CD4-positive, alpha-beta T cell (primary cell): ENCODE measurements around the gene SH3TC2. TPM values are rescaled to one million over a fixed set of nuclear protein-coding genes. Genes with fewer than 3 reads are reported as not detected.

Source experiments
- ATAC-seq: fragments of 200-7000 bp; cut with Tn5 transposase; one replicate; pipeline ENCODE4 v1.10.0; 2022; ENCODE audit warnings: mild to moderate bottlenecking; ENCODE audit not compliant: poor library complexity
- CTCF ChIA-PET: fragments of 350-600 bp; sonication (Branson Sonifier 250); formaldehyde crosslinking; loops from one replicate; lab custom pipeline; 2021; ENCODE audit warnings: antibody characterized with exemption, inconsistent platforms; lab: Charles Lee
- POLR2A ChIA-PET: fragments of 350-600 bp; sonication (Branson Sonifier 250); formaldehyde crosslinking; loops from one replicate; lab custom pipeline; 2021; ENCODE audit warnings: antibody characterized with exemption, inconsistent platforms; lab: Charles Lee
- DNase-seq, 14 experiments: peaks; one replicate each; pipeline ENCODE4 v3.0.0-alpha.2; 2013 to 2020; ENCODE audit warnings: mixed read lengths in 2 of 14
- H3K27ac ChIP-seq, 2 donors: one replicate each; pipeline versions ENCODE4 v1.5.1 to v1.7.0; 2013; ENCODE audit warnings: low read length in 2 of 2, low read depth in 1 of 2, mild to moderate bottlenecking in 1 of 2
- H3K27me3 ChIP-seq, 2 experiments: 1 replicate in 1 of 2; 2 replicates in 1 of 2; pipeline versions ENCODE4 v1.6.1 to v1.7.0; 2013; ENCODE audit warnings: low read length in 2 of 2, control low read depth in 1 of 2, mild to moderate bottlenecking in 1 of 2, moderate library complexity in 1 of 2; ENCODE audit not compliant: insufficient read depth in 2 of 2, control insufficient read depth in 1 of 2
- H3K36me3 ChIP-seq: one replicate; pipeline ENCODE4 v1.6.1; 2013; ENCODE audit warnings: low read length, control low read depth; ENCODE audit not compliant: insufficient read depth
- H3K4me1 ChIP-seq: one replicate; pipeline ENCODE4 v1.6.1; 2013; ENCODE audit warnings: low read length, control low read depth; ENCODE audit not compliant: insufficient read depth
- H3K4me3 ChIP-seq: one replicate; pipeline ENCODE4 v1.5.1; 2013; ENCODE audit warnings: mild to moderate bottlenecking, low read length, moderate library complexity
- H3K9me3 ChIP-seq, 2 experiments: 1 replicate in 1 of 2; 2 replicates in 1 of 2; pipeline versions ENCODE4 v1.6.1 to v1.7.0; 2013; ENCODE audit warnings: low read length in 2 of 2, mild to moderate bottlenecking in 2 of 2, control low read depth in 1 of 2, moderate library complexity in 1 of 2; ENCODE audit not compliant: control insufficient read depth in 1 of 2, insufficient read depth in 1 of 2
- H3K27ac Mint-ChIP-seq: one replicate; pipeline ENCODE4 v1.8.0; 2020; ENCODE audit warnings: mixed read lengths
- H3K27me3 Mint-ChIP-seq: one replicate; pipeline ENCODE4 v1.8.0; 2021; ENCODE audit warnings: mixed read lengths
- H3K36me3 Mint-ChIP-seq: one replicate; pipeline ENCODE4 v1.8.0; 2021; ENCODE audit warnings: low read depth, mixed read lengths
- H3K4me1 Mint-ChIP-seq: one replicate; pipeline ENCODE4 v1.8.0; 2021; ENCODE audit warnings: low read depth, mixed read lengths
- H3K4me3 Mint-ChIP-seq: one replicate; pipeline ENCODE4 v1.8.0; 2020; ENCODE audit warnings: mild to moderate bottlenecking, mixed read lengths
- H3K9me3 Mint-ChIP-seq: one replicate; pipeline ENCODE4 v1.8.0; 2020; ENCODE audit warnings: mixed read lengths
- CTCF ChIP-seq: fragments of 200-600 bp; IDR thresholded peaks from one replicate; pipeline ENCODE4 v1.8.0; 2022; ENCODE audit warnings: antibody characterized with exemption, mild to moderate bottlenecking
- intact Hi-C, 2 experiments: fragments of 100-400 bp; cut with DNase I in 1 of 2; cut with micrococcal nuclease in 1 of 2; formaldehyde crosslinking; loops; one replicate each; pipeline versions ENCODE4 v1.15.1 to v1.9.0; 2023 to 2025; cut with DNase I, micrococcal nuclease
- total RNA-seq, 174 experiments: library from RNA in 2 of 174; stranded (reverse) in 2 of 174; gene quantifications; one replicate each; pipeline ENCODE4 v1.2.3 and lab custom pipeline; 2021 to 2026

SH3TC2 gene
- total RNA-seq, 2 experiments from 2014 or later = not detected

DNA sequence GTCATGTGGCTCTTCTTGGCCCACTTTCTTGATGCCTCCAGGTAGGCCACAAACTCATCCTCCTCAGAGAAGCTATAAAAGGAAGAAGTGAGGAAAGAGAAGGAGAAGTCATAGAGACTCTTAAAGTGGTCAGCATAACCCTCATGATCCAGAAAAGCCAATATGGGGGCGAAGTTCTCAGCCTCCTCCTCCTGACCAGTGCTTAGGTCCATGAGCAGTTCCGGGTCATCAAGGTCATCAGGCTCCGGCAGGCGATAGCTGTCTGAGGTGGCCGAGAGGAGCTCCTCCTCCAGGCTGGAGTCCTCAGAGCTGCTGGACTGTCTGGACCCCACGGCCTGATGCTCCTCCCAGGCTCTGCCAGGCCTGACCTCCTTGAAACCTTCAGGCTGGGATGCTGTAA lies 34.7 kb downstream of the SH3TC2 start:
- Mint-ChIP-seq H3K9me3 (no peaks in the 10 kb centered on the region), H3K4me1 (no peaks in the 10 kb centered on the region), H3K27me3 (no peaks in the 10 kb centered on the region), H3K36me3 (no peaks in the 10 kb centered on the region), H3K27ac (no peak overlapping the region), H3K4me3 (no peak overlapping the region)
- Histone ChIP-seq H3K27ac (no peak overlapping the region), H3K36me3 (no peaks in the 10 kb centered on the region), H3K4me3 (no peak overlapping the region), H3K27me3 (no peaks in the 10 kb centered on the region), H3K4me1 (no peaks in the 10 kb centered on the region), H3K9me3 (no peaks in the 10 kb centered on the region)
- CTCF ChIA-PET = no interaction called here
- ATAC-seq (no peak), DNase-seq (no peak)
- intact Hi-C loops = no loop called here
- no peak for TF ChIP-seq CTCF
- POLR2A ChIA-PET = no interaction called here

DNA sequence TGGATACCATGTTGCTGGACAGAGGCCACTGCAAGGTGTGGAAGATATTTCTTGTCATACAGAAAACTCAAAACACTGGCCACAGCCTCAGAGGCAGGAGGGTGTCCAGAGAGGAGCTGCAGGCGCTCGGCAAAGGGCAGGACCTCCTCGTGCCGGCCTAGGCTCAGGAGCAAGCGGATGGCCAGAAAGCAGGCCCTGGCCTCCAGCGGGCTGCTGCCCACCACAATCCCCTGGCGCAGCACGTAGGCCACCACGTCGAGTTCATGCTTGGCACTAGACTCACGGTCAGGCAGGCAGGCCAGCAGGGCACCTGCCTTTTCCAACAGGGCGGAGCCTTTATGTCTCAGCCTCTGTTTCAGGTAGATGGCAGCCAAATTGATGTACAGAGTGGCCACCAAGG lies 35.2 kb downstream of the SH3TC2 start:
- Mint-ChIP-seq H3K4me3 (no peak overlapping the region), H3K9me3 (no peaks in the 10 kb centered on the region), H3K27me3 (no peaks in the 10 kb centered on the region), H3K36me3 (no peaks in the 10 kb centered on the region), H3K4me1 (no peaks in the 10 kb centered on the region), H3K27ac (no peak overlapping the region)
- TF ChIP-seq CTCF = no peak
- no peak for ATAC-seq
- no peak for DNase-seq
- Histone ChIP-seq H3K4me1 (no peaks in the 10 kb centered on the region), H3K4me3 (no peak overlapping the region), H3K36me3 (no peaks in the 10 kb centered on the region), H3K9me3 (no peaks in the 10 kb centered on the region), H3K27me3 (no peaks in the 10 kb centered on the region), H3K27ac (no peak overlapping the region)
- CTCF ChIA-PET = no interaction called here
- intact Hi-C loops = no loop called here
- POLR2A ChIA-PET = no interaction called here

- no peaks in the 10 kb centered on the region for H3K36me3 Mint-ChIP-seq
- Histone ChIP-seq H3K9me3 (no peaks in the 10 kb centered on the region), H3K27ac (no peak overlapping the region), H3K4me1 (no peaks in the 10 kb centered on the region), H3K36me3 (no peaks in the 10 kb centered on the region), H3K27me3 (no peaks in the 10 kb centered on the region), H3K4me3 (no peak overlapping the region)
- DNase-seq (no peak), ATAC-seq (no peak)
- no peak overlapping the region for H3K4me3 Mint-ChIP-seq
- intact Hi-C loops = no loop called here
- ChIA-PET CTCF (no interaction called here), POLR2A (no interaction called here)
- no peak for TF ChIP-seq CTCF
- no peaks in the 10 kb centered on the region for H3K4me1 Mint-ChIP-seq
- no peaks in the 10 kb centered on the region for H3K27me3 Mint-ChIP-seq
- no peak overlapping the region for H3K27ac Mint-ChIP-seq
- peaks cover 2% of the 10 kb centered on the region for H3K9me3 Mint-ChIP-seq
Measured at GRCh38 chr5:149024943-149025342, 37.9 kb downstream of the SH3TC2 start.
